ENCODE measurements around the gene RIPK3.
A peak's percentile ranks its signal among the peaks of the same experiment; 100 is the strongest.

RIPK3 gene

GRCh38 chr14:24297190-24297964 lies 42.4 kb downstream of the RIPK3 start:
- no peaks in the 10 kb centered on the region for H4K20me1 ChIP-seq (ENCODE audit: insufficient read depth, low read length)
- H3K4me1 ChIP-seq (ENCODE audit: low read length) = 0 out of 2 replicates have a peak, but pooled peaks cover 5% of the 10 kb centered on the region
- no peak overlapping the region for H3K4me3 ChIP-seq (ENCODE audit: low read length)
- no peak for DNase-seq
- H3K9ac ChIP-seq (ENCODE audit: low read length) = no peak overlapping the region
- TF ChIP-seq, protein P1, sequence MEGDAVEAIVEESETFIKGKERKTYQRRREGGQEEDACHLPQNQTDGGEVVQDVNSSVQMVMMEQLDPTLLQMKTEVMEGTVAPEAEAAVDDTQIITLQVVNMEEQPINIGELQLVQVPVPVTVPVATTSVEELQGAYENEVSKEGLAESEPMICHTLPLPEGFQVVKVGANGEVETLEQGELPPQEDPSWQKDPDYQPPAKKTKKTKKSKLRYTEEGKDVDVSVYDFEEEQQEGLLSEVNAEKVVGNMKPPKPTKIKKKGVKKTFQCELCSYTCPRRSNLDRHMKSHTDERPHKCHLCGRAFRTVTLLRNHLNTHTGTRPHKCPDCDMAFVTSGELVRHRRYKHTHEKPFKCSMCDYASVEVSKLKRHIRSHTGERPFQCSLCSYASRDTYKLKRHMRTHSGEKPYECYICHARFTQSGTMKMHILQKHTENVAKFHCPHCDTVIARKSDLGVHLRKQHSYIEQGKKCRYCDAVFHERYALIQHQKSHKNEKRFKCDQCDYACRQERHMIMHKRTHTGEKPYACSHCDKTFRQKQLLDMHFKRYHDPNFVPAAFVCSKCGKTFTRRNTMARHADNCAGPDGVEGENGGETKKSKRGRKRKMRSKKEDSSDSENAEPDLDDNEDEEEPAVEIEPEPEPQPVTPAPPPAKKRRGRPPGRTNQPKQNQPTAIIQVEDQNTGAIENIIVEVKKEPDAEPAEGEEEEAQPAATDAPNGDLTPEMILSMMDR (IDR thresholded peaks at IDR 0.05; ENCODE audit: low read length) = no peak
- TF ChIP-seq EZH2phosphoT487 (IDR thresholded peaks at IDR 0.05; ENCODE audit: low read length) = no peak
- no peak for TF ChIP-seq EZH2 (optimal IDR thresholded peaks at IDR 0.05; ENCODE audit: low read depth, low read length)
- no peaks in the 10 kb centered on the region for H3K9me3 ChIP-seq (replicated peaks; ENCODE audit: insufficient read depth, low read length)
- H3K9me2 ChIP-seq (replicated peaks; ENCODE audit: insufficient read depth, low read length) = no peaks in the 10 kb centered on the region
- no peak overlapping the region for H3K4me2 ChIP-seq (ENCODE audit: low read depth, low read length)
- no peak overlapping the region for H3K27ac ChIP-seq (ENCODE audit: low read length)
- peaks cover 22% of the 10 kb centered on the region for H3K79me2 ChIP-seq (ENCODE audit: low read length)
- no peak overlapping the region for H2AFZ ChIP-seq (ENCODE audit: low read length)
- no peaks in the 10 kb centered on the region for H3K27me3 ChIP-seq (replicated peaks; ENCODE audit: insufficient read depth, low read length)
- no peaks in the 10 kb centered on the region for H3F3A ChIP-seq (ENCODE audit: insufficient read depth, low read length)
- H3K36me3 ChIP-seq (replicated peaks; ENCODE audit: insufficient read depth, low read length) = no peaks in the 10 kb centered on the region

- H3K27me3 ChIP-seq (replicated peaks; ENCODE audit: insufficient read depth, low read length) = no peaks in the 10 kb centered on the region
- H3K4me3 ChIP-seq (ENCODE audit: low read length) = no peak overlapping the region
- no peak overlapping the region for H3K4me2 ChIP-seq (ENCODE audit: low read depth, low read length)
- H2AFZ ChIP-seq (ENCODE audit: low read length) = no peak overlapping the region
- H3K9ac ChIP-seq (ENCODE audit: low read length) = no peak overlapping the region
- peak; percentile 36 for DNase-seq
- TF ChIP-seq, protein P1 (IDR thresholded peaks at IDR 0.05; ENCODE audit: low read length) = peak; percentile 64
- no peak for TF ChIP-seq EZH2 (optimal IDR thresholded peaks at IDR 0.05; ENCODE audit: low read depth, low read length)
- TF ChIP-seq EZH2phosphoT487 (IDR thresholded peaks at IDR 0.05; ENCODE audit: low read length) = no peak
- H3F3A ChIP-seq (ENCODE audit: insufficient read depth, low read length) = no peaks in the 10 kb centered on the region
- H3K9me2 ChIP-seq (replicated peaks; ENCODE audit: insufficient read depth, low read length) = no peaks in the 10 kb centered on the region
- no peaks in the 10 kb centered on the region for H4K20me1 ChIP-seq (ENCODE audit: insufficient read depth, low read length)
- H3K9me3 ChIP-seq (replicated peaks; ENCODE audit: insufficient read depth, low read length) = no peaks in the 10 kb centered on the region
- H3K79me2 ChIP-seq (ENCODE audit: low read length) = peaks cover 22% of the 10 kb centered on the region
- no peaks in the 10 kb centered on the region for H3K36me3 ChIP-seq (replicated peaks; ENCODE audit: insufficient read depth, low read length)
- H3K27ac ChIP-seq (ENCODE audit: low read length) = no peak overlapping the region
- 0 out of 2 replicates have a peak, but pooled peaks cover 5% of the 10 kb centered on the region for H3K4me1 ChIP-seq (ENCODE audit: low read length)
These were observed 43.2 kb downstream of the RIPK3 start for GRCh38 chr14:24296341-24297157.

DNA sequence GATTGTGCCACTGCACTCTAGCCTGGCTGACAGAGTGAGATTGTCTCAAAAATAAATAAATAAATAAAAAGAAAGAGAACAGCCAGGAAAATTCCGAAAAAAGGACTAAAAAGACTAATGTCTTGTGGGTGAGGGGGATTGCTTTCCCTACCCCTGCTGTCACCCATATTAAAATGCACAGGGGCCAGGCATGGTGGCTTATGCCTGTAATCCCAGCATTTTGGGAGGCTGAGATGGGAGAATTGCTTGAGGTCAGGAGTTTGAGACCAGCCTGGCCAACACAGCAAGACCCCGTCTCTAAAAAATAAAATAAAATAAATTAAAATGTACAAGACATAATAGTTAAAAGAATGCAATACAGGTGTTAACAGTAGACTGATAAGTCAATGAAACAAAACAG lies 46.3 kb downstream of the RIPK3 start:
- H4K20me1 ChIP-seq (ENCODE audit: insufficient read depth, low read length) = no peaks in the 10 kb centered on the region
- no peak overlapping the region for H3K4me2 ChIP-seq (ENCODE audit: low read depth, low read length)
- no peaks in the 10 kb centered on the region for H3K27me3 ChIP-seq (replicated peaks; ENCODE audit: insufficient read depth, low read length)
- H3K9ac ChIP-seq (ENCODE audit: low read length) = no peak overlapping the region
- H3K27ac ChIP-seq (ENCODE audit: low read length) = no peak overlapping the region
- TF ChIP-seq, protein P1 (IDR thresholded peaks at IDR 0.05; ENCODE audit: low read length) = no peak
- TF ChIP-seq EZH2 (optimal IDR thresholded peaks at IDR 0.05; ENCODE audit: low read depth, low read length) = no peak
- no peak for TF ChIP-seq EZH2phosphoT487 (IDR thresholded peaks at IDR 0.05; ENCODE audit: low read length)
- no peaks in the 10 kb centered on the region for H3F3A ChIP-seq (ENCODE audit: insufficient read depth, low read length)
- no peak overlapping the region for H3K4me3 ChIP-seq (ENCODE audit: low read length)
- no peaks in the 10 kb centered on the region for H3K36me3 ChIP-seq (replicated peaks; ENCODE audit: insufficient read depth, low read length)
- DNase-seq = no peak
- no peaks in the 10 kb centered on the region for H3K4me1 ChIP-seq (ENCODE audit: low read length)
- no peak overlapping the region for H2AFZ ChIP-seq (ENCODE audit: low read length)
- no peaks in the 10 kb centered on the region for H3K9me2 ChIP-seq (replicated peaks; ENCODE audit: insufficient read depth, low read length)
- H3K79me2 ChIP-seq (ENCODE audit: low read length) = peaks cover 2% of the 10 kb centered on the region; the same call in 1 of the 2 replicates
- H3K9me3 ChIP-seq (replicated peaks; ENCODE audit: insufficient read depth, low read length) = no peaks in the 10 kb centered on the region
